Parathyroid adenoma (tissue), 2 donors: Measurements from ENCODE around the gene KLHL29.

Experiments
- H2AFZ ChIP-seq: fragments of 300-600 bp; sonication (generic); one replicate; pipeline ENCODE4 v1.7.0; 2017; ENCODE audit warnings: antibody characterized with exemption, mild to moderate bottlenecking
- H3K27ac ChIP-seq: fragments of 300-600 bp; sonication (generic); one replicate; pipeline ENCODE4 v1.7.0; 2017
- H3K27me3 ChIP-seq: fragments of 300-600 bp; sonication (generic); one replicate; pipeline ENCODE4 v1.7.0; 2017; ENCODE audit warnings: low read length; ENCODE audit not compliant: control insufficient read depth, insufficient read depth
- H3K36me3 ChIP-seq: fragments of 300-600 bp; sonication (generic); one replicate; pipeline ENCODE4 v1.7.0; 2017; ENCODE audit warnings: low read length; ENCODE audit not compliant: control insufficient read depth, insufficient read depth
- H3K4me1 ChIP-seq: fragments of 300-600 bp; sonication (generic); one replicate; pipeline ENCODE4 v1.7.0; 2017; ENCODE audit warnings: control low read depth
- H3K4me2 ChIP-seq: fragments of 300-600 bp; sonication (generic); one replicate; pipeline ENCODE4 v1.7.0; 2017; ENCODE audit warnings: low read length
- H3K4me3 ChIP-seq: fragments of 300-600 bp; sonication (generic); one replicate; pipeline ENCODE4 v1.7.0; 2017; ENCODE audit warnings: low read depth, low read length
- H3K79me2 ChIP-seq: fragments of 300-600 bp; sonication (generic); one replicate; pipeline ENCODE4 v1.7.0; 2017; ENCODE audit warnings: control low read depth
- H3K9ac ChIP-seq: fragments of 300-600 bp; sonication (generic); one replicate; pipeline ENCODE4 v1.7.0; 2017; ENCODE audit warnings: mild to moderate bottlenecking
- H3K9me3 ChIP-seq: fragments of 300-600 bp; sonication (generic); one replicate; pipeline ENCODE4 v1.7.0; 2017; ENCODE audit warnings: low read length; ENCODE audit not compliant: control insufficient read depth
- TF ChIP-seq, protein P1 (sequence below): fragments of 300-600 bp; sonication (generic); IDR thresholded peaks from one replicate; pipeline ENCODE4 v1.7.0; 2017; ENCODE audit warnings: antibody characterized with exemption, mild to moderate bottlenecking
- donor health status: primary hyperparathyroidism.

KLHL29 gene

GRCh38 chr2:23475473-23475872 lies 90.5 kb downstream of the KLHL29 start:
- Histone ChIP-seq H2AFZ (no peak overlapping the region), H3K79me2 (no peaks in the 10 kb centered on the region), H3K9ac (no peak overlapping the region), H3K27ac (no peak overlapping the region), H3K4me1 (no peaks in the 10 kb centered on the region), H3K4me3 (no peak overlapping the region), H3K4me2 (no peak overlapping the region), H3K9me3 (no peaks in the 10 kb centered on the region), H3K36me3 (no peaks in the 10 kb centered on the region), H3K27me3 (no peaks in the 10 kb centered on the region)
- TF ChIP-seq, protein P1, sequence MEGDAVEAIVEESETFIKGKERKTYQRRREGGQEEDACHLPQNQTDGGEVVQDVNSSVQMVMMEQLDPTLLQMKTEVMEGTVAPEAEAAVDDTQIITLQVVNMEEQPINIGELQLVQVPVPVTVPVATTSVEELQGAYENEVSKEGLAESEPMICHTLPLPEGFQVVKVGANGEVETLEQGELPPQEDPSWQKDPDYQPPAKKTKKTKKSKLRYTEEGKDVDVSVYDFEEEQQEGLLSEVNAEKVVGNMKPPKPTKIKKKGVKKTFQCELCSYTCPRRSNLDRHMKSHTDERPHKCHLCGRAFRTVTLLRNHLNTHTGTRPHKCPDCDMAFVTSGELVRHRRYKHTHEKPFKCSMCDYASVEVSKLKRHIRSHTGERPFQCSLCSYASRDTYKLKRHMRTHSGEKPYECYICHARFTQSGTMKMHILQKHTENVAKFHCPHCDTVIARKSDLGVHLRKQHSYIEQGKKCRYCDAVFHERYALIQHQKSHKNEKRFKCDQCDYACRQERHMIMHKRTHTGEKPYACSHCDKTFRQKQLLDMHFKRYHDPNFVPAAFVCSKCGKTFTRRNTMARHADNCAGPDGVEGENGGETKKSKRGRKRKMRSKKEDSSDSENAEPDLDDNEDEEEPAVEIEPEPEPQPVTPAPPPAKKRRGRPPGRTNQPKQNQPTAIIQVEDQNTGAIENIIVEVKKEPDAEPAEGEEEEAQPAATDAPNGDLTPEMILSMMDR: no peak

GRCh38 chr2:23476786-23477185 lies 91.8 kb downstream of the KLHL29 start:
- Histone ChIP-seq H3K27ac (no peak overlapping the region), H3K27me3 (no peaks in the 10 kb centered on the region), H3K4me3 (no peak overlapping the region), H3K4me1 (no peaks in the 10 kb centered on the region), H3K4me2 (no peak overlapping the region), H3K36me3 (no peaks in the 10 kb centered on the region), H3K9ac (no peak overlapping the region), H2AFZ (no peak overlapping the region), H3K79me2 (no peaks in the 10 kb centered on the region), H3K9me3 (no peaks in the 10 kb centered on the region)
- TF ChIP-seq, protein P1: no peak

GRCh38 chr2:23477392-23477791 lies 92.4 kb downstream of the KLHL29 start:
- no peak overlapping the region for H3K4me2 ChIP-seq
- no peaks in the 10 kb centered on the region for H3K36me3 ChIP-seq
- H2AFZ ChIP-seq: no peak overlapping the region
- H3K27ac ChIP-seq: no peak overlapping the region
- H3K4me1 ChIP-seq: no peaks in the 10 kb centered on the region
- no peak overlapping the region for H3K4me3 ChIP-seq
- TF ChIP-seq, protein P1: no peak
- H3K9me3 ChIP-seq: no peaks in the 10 kb centered on the region
- no peaks in the 10 kb centered on the region for H3K27me3 ChIP-seq
- no peaks in the 10 kb centered on the region for H3K79me2 ChIP-seq
- H3K9ac ChIP-seq: no peak overlapping the region

- H3K4me3 ChIP-seq: no peak overlapping the region
- H3K27ac ChIP-seq: no peak overlapping the region
- H3K4me1 ChIP-seq: no peaks in the 10 kb centered on the region
- no peak overlapping the region for H3K4me2 ChIP-seq
- H3K36me3 ChIP-seq: no peaks in the 10 kb centered on the region
- TF ChIP-seq, protein P1: no peak
- H3K27me3 ChIP-seq: no peaks in the 10 kb centered on the region
- no peaks in the 10 kb centered on the region for H3K9me3 ChIP-seq
- no peaks in the 10 kb centered on the region for H3K79me2 ChIP-seq
- H2AFZ ChIP-seq: no peak overlapping the region
- no peak overlapping the region for H3K9ac ChIP-seq
Measured at GRCh38 chr2:23478087-23478932, 93.3 kb downstream of the KLHL29 start.
